Posterior cingulate gyrus (tissue), 11 donors: ENCODE data around the gene POLDIP2.

ENCODE experiments used
- DNase-seq, 10 donors: peaks; one replicate each; pipeline versions ENCODE4 v3.0.0 to v3.0.0-alpha.2; 2020 to 2021; ENCODE audit warnings: mixed read lengths in 3 of 10
- intact Hi-C: fragments of 100-400 bp; cut with DNase I; formaldehyde crosslinking; loops from one replicate; pipeline ENCODE4 v1.15.1; 2023

POLDIP2 gene

DNA sequence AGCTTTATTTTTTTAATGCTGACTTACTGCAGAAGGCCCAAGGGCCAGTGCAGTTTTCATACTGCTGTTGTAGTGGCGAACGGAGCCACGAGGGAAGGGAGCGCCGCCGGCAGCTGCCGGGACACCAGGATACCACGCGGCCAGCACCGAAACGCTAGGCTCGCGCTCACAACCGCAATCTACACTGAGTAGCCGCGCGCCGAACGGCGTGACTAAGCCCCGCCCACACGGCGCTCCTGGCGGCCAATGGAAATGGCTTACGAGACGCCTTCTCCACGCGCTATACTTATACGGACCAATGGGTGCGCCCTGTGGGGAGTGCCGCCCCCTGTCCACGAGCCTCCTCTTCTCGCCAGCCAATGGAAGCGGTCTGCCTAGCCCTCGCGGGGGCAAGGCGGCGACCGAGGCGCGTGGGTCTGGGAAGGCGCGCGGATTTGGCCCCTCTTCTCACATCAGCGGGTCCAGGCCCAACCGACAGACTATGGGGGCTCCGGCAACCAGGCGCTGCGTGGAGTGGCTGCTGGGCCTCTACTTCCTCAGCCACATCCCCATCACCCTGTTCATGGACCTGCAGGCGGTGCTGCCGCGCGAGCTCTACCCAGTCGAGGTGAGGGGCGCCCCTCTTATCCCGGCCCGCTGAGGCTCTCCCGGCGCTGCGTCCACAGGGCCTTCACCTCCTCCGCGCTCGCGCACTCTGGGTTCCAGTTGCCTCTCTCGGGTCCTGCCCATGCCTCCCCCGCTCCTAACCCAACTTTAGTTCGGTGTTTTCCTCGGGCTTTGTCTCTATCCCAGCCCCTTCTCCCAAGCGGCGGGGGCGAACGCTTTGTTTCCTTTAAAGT, 38.3 kb downstream of the POLDIP2 start, which contains the start of gene TMEM97:
TMEM97 (plus strand) TSS at position 442 of the 839 bp plus-strand sequence; CDS start at position 482, 40 bp downstream.
- intact Hi-C loops: loop anchor here (2.0 kb wide), 1 partner anchor 16 kb away; the partner anchor contains the start of genes IFT20 and TNFAIP1
- DNase-seq: peak; percentile 92 to 100 (median 98)

- peak in 1 of 10 donors; percentile 83 for DNase-seq
- intact Hi-C loops: loop anchor here (2.0 kb wide), 1 partner anchor 17 kb away; the partner anchor contains the start of genes IFT20 and TNFAIP1
Measured at GRCh38 chr17:28317966-28318758, 39.2 kb downstream of the POLDIP2 start.

- peak in 1 of 10 donors; percentile 65 for DNase-seq
- intact Hi-C loops: no loop called here
Measured at GRCh38 chr17:28317099-28317965, 40.0 kb downstream of the POLDIP2 start.

DNA sequence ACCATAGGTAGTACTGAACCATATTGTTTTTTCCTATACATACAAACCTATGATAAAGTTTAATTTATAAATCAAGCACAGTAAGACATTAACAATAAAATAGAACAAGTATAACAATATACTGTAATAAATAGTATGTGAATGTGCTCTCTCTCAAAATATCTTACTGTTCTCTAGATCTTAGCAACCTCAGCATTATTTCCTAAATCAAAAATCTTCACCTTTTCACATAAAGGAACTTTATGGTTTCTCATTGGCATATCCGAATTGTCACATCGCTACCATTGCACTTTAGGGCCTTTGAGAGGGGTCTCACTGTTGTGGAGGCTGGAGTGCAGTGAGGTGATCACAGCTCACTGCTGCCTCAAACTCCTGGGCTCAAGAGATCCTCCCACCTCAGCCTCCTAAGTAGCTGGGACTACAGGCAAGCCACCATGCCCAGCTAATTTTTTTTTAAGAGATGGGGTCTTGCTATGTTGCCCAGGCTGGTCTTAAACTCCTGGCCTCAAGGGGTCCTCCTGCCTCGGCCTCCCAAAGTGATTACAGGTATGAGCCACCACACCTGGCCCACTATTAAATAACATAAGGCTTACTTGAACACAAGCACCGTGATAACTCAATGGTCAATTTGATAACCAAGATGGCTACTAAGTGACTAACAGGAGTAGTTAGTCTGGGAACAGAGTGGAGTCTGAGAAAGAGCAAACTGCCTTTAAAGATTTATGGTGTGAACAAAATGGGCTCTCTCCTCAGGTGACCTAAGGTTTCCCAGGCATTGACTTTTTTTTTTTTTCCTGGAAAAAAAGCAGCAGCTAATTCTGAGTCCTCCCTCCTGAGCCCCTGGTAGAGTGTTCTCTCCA, 41.3 kb downstream of the POLDIP2 start:
- intact Hi-C loops: no loop called here
- DNase-seq: peak in 1 of 10 donors; percentile 38

GRCh38 chr17:28313841-28314240, 43.5 kb downstream of the POLDIP2 start:
- intact Hi-C loops: no loop called here
- no peak for DNase-seq

DNA sequence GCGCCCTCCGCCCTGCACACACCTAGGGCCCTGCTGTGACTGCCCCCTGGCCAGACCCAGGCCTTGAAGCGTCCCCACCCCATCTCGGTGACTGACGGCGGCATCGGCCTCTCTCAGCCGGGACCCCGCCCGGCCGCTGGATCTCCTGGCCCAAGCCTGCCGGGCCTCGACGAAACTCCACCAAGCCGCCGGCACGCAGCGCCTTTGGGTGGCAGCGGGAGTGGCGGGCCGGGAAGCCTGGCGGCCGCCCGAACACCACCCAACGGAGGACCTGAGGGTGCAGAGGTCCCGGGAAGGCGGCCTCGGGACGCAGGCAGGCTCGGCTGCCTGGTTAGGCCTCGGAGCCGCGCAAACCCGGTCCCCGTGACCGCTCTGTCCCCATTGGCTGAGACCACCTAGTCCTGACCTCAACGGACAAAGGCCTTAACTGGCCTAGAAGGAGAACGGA, 50.3 kb downstream of the POLDIP2 start:
- DNase-seq: no peak
- intact Hi-C loops: no loop called here

DNA sequence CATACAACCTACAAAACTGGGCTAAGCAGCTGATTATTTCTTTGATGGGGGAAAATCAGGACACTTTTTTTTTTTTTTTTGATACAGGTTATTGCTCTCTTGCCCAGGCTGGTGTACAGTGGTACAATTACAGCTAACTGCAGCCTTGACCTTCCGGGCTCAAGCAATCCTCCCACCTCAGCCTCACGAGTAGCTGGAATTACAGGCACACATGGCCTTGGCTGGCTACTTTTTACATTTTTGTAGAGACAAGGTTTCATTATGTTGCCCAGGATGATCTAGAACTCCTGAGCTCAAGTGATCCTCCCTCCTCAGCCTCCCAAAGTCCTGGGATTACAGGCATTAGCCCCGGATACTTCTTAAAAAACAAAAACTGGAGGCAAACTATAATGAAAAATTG, 58.9 kb downstream of the POLDIP2 start:
- no peak for DNase-seq
- intact Hi-C loops: no loop called here
